NCI-H82 (cell line): ENCODE data around the gene TUT1.
A peak's percentile ranks its signal among the peaks of the same experiment; 100 is the strongest.
"Not testable (repeated sequence)": the region's sequence is repeated elsewhere in the genome, so short reads cannot be mapped to it uniquely, and the experiment has no call there.

Source experiments
- DNase-seq: peaks from one replicate; lab custom pipeline; 2025; lab: John Stamatoyannopoulos, UW

Gene TUT1

GRCh38 chr11:62605467-62605866 is 14.1 kb upstream of the TUT1 start:
- no peak for DNase-seq

DNA sequence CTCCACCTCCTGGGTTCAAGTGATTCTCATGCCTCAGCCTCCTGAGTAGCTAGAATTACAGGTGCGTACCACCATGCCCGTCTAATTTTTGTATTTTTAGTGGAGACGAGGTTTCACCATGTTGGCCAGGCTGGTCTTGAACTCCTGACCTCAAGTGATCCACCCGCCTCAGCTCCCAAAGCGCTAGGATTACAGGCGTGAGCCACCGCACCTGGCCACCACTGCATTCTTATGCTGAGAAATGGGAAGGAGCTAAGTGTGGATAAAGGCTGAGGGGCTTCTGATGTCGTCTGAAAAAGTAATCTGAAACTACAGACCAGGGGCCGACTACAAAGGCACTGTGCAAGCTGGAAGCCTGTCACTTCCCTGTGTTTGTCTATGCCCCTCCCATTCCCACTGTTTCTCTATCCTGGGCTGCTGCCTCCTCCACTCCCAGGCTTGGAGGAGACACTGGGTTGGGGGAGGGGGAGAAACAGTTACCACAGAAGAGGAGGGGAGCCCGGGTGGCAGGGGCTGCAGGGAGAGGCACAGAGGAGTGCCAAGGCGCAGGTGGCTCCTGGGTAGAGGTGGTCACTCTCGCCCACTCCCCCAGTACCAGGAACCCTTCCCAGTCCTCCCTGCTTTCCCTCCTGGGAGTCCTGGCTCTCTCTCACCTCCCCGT is 13.3 kb upstream of the TUT1 start:
- peak; percentile 39 for DNase-seq

- no peak for DNase-seq
Measured at GRCh38 chr11:62603776-62604299, 12.5 kb upstream of the TUT1 start.

DNA sequence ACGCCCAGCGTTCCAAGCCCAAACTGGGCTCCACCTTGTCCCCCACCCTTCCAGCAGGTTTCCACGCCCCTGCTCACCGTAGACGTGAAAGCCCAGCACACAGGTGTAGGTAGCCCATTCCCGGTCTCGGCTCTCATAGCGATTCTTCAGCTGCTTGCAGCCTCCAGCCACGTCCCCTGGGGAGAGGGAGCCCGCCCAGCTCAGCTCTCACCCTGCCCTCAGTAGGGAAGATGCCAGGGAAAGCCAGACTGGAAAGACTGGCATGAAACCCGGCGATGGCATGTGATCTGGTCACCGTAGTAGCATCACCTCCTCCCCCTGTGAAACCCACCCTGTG is 11.7 kb upstream of the TUT1 start:
- DNase-seq, result no peak

- DNase-seq, result peak; percentile 91
Measured at GRCh38 chr11:62602141-62603071, 11.1 kb upstream of the TUT1 start.

DNA sequence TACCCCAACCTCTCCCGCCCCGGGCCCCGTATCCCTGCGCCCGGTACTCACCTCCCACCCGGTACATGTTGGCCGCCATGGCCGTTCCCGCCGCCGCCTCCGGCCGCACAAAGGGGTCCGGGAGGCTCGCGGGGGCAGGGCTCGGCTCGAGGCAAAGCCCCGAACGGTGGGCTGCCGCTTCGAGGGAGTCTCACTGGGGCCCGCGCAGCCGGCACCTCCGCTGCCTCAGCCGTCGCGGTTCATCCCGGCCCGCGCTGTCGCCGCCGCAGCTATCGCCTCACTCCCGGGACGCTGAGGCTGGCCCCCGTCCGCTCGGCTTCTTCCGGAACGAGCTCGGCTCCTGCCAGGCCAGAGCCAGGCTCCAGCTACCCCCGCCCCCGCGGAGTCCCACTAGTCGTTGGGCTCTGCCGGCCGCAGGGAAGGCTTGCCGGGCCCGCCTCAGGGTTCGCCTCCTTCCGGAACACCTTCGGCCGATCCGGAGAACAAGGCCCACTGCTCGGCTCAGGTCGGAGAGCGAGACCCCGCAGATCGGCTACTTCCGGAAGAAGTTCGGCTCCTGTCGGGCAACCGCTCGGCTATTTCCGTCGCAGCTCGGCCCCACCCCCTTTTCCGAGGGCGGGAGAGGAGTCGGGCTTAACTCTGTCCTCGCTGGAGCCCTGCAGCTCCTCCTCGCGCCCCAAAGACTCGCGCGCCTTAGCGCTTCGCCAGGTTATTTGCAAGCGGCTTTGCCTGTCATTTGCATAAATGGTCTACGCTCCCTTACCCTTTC is 10.2 kb upstream of the TUT1 start, which contains the start of gene MTA2:
Gene MTA2, minus strand, starts transcription at position 494 of the 769 bp plus-strand sequence. Its CDS starts 415 bp downstream, at position 79.
- peak; percentile 98 for DNase-seq

GRCh38 chr11:62601122-62601371 is 9.7 kb upstream of the TUT1 start:
- peak; percentile 49 for DNase-seq

GRCh38 chr11:62600367-62601121 is 9.2 kb upstream of the TUT1 start:
- DNase-seq, result peak; percentile 23

DNA sequence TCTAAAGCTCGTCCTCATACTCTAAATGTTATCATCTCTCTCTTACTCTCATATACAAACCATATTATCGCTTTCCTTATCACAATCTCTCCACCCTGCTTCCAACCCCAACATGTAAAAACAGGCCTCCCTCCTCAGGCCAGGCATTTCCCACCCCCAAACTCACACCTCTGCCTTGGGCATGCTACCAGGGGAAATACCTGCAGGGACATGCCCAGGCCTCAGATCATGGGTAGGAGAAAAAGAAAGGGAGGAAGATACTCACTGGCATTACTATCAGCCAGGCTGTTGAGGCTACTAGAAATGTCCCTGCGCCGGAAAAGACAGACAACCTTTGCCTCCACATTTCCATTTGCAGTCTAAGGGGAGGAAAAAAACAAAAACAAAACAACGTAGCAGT is 8.6 kb upstream of the TUT1 start:
- DNase-seq, result no peak

GRCh38 chr11:62599069-62599696 is 7.9 kb upstream of the TUT1 start:
- peak; percentile 99 for DNase-seq

DNA sequence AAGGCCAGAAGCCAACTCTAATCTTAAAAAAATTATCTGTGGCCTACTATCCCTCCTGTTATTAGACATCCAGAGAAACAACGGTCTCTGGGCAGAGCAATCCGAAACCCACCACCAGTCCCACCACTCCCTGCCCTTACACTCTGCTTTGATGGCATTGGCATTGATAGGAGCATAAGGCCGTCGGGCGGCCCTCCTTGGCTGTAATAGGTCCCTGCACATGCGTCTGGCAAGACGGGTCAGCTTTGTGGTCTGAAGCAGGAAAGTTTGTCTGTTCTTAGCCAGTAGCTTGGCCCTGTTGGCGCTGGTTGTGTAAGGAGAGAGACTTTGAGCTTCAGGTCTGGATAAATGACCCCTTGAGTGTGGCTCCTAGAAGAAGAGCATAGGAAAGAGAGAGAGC is 3.8 kb upstream of the TUT1 start:
- DNase-seq, result no peak

GRCh38 chr11:62593434-62594044 is 2.2 kb upstream of the TUT1 start:
- DNase-seq, result peak; percentile 84

GRCh38 chr11:62592989-62593421 is 1.7 kb upstream of the TUT1 start:
- no peak for DNase-seq

GRCh38 chr11:62592146-62592815 is 958 bp upstream of the TUT1 start:
- peak; percentile 77 for DNase-seq

DNA sequence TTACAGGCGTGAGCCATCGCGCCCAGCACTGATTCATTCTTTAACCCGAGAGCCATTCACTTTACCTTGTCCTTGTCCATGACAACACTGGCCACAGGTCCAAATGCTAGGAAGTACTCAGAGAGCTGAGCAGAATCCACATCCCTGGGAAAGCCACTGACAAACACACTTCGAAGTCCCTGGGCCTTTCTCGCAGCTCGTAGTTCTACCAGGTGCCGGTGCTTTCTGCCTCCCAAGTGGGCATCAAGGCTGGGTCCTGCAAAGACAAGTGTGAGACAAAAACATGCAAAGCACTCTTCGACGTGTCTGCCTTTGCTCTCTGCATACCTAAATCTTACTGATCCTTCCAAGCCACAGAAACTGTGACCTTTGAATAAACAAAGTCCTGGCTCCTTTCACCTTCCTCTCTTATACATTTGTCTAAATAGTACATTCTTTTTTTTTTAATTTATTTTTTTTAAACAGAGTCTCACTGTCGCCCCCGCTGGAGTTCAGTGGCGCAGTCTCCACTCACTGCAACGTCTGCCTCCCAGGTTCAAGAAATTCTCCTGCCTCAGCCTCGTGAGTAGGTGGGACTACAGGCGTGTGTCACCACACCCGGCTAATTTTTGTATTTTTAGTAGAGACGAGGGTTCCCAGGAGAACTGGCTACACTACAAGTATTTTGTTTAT is 2.2 kb downstream of the TUT1 start:
- no peak for DNase-seq

DNA sequence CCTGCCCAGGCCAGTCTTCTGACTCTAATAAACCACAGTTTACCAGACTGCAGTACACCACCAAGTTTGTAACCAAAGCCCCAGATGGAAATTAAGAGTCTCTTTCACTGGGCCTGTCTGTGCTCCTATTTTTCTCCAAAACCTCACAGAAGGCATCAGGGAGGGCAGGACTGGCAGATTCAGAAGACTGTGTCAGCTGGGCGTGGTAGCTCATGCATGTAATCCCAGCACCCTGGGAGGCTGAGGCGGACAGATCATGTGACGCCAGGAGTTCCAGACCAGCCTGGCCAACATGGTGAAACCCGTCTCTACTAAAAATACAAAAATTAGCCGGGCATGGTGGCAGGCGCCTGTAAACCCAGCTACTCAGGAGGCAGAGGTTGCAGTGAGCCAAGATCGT is 6.0 kb downstream of the TUT1 start:
- DNase-seq, result not testable (repeated sequence)

GRCh38 chr11:62581735-62582134 is 9.6 kb downstream of the TUT1 start:
- not testable (repeated sequence) for DNase-seq

DNA sequence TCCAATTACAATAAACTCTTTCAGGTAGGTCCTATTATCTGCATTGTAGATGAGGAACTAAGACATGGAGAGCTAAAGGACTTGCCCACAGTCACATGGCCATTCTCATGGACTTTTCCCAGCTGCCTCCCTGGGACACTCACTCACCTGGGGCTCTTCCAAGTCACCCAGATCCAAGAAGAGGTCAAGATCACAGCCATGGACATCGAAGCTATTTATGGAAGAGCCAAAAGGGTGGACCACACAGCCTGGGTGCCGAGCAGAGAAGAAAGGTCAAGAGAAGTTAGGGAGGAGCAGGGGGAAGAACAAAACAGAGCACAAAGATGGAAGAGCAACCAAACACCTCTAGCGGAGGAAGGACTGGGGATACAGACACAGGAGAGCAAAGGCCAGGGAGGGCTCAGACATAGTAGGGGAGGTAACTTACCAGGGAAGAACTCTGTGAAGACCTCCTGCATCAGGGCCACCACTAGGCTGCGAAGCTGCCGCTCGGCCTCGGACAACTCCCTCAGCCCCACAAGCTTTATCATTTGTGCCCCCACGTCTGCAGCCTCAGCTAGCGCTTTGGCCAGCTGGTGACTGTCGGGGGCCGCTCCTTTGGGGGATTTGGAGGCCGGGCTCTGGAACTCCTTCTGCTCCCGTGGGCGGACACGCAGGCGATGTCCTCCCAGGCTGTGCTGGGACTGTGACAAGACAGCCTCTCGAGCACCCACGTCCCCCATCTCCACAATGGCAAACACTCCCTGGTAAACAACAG is 10.2 kb downstream of the TUT1 start:
- no peak for DNase-seq

GRCh38 chr11:62579252-62579651 is 12.1 kb downstream of the TUT1 start:
- no peak for DNase-seq
